Activated naive CD4-positive, alpha-beta T cell treated with anti-CD3 and anti-CD28 coated beads, Interleukin-2, amount 10 ng/mL, durations not matched to agents 7 days and 5 days (primary cell): ENCODE results near the gene CYSLTR1.

Source experiments
- CTCF ChIA-PET: fragments of 350-600 bp; sonication (Branson Sonifier 250); formaldehyde crosslinking; loops from one replicate; lab custom pipeline; 2021; ENCODE audit warnings: antibody characterized with exemption; lab: Charles Lee
- DNase-seq: peaks from one replicate; pipeline ENCODE4 v3.0.0-alpha.2; 2020
- H3K27ac Mint-ChIP-seq: one replicate; pipeline ENCODE4 v1.8.0; 2021; ENCODE audit warnings: mild to moderate bottlenecking, moderate library complexity, mixed read lengths
- H3K27me3 Mint-ChIP-seq: one replicate; pipeline ENCODE4 v1.8.0; 2021; ENCODE audit warnings: mild to moderate bottlenecking, mixed read lengths
- H3K36me3 Mint-ChIP-seq: one replicate; pipeline ENCODE4 v1.8.0; 2021; ENCODE audit warnings: mixed read lengths
- H3K4me1 Mint-ChIP-seq: one replicate; pipeline ENCODE4 v1.8.0; 2021; ENCODE audit warnings: mixed read lengths
- H3K4me3 Mint-ChIP-seq: one replicate; pipeline ENCODE4 v1.8.0; 2021; ENCODE audit warnings: mild to moderate bottlenecking, moderate library complexity, mixed read lengths
- H3K9me3 Mint-ChIP-seq: one replicate; pipeline ENCODE4 v1.8.0; 2021; ENCODE audit warnings: mixed read lengths

CYSLTR1 gene, protein sequence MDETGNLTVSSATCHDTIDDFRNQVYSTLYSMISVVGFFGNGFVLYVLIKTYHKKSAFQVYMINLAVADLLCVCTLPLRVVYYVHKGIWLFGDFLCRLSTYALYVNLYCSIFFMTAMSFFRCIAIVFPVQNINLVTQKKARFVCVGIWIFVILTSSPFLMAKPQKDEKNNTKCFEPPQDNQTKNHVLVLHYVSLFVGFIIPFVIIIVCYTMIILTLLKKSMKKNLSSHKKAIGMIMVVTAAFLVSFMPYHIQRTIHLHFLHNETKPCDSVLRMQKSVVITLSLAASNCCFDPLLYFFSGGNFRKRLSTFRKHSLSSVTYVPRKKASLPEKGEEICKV

DNA sequence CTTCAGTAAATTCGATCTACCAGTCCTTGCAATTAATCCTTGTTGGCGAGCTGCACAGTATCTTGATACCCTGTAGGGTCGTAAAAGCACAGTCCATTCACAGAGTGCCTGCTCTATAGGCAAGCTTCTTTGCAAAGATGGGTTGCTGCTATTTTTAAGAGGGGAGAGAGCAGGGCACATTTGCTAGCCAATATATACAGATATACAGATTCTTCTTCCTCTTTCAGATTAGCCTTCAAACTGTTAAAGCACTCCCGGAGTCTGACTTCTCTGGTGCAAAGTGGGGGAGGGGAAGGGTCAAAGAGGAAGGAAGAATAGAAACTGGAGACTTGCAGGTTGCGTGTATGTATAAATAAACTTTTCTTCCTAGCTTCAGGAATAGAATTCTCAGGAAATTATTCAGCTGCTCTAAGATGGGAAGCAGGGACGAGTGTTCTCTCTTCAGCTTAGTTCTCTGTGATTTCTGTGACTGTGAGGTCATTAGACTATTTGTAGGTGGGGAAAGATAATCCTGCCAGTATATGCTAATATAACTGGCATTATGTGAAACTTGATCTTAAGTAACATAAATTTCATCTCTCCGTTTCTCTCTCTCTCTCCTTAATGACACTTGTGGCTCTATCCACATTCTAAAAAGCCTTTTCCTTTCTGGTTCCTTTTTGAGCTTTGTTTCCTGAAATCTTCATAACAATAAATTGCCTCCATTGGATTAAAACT lies at the start of gene CYSLTR1:
CYSLTR1 (minus strand) TSS at position 242 of the 717 bp plus-strand sequence. CDS start 53,865 bp downstream, outside the sequence.
- CTCF ChIA-PET: no interaction called here

GRCh38 chrX:78377186-78377585 lies 49.8 kb upstream of the CYSLTR1 start:
- Mint-ChIP-seq H3K27me3 (no peaks in the 10 kb centered on the region), H3K4me3 (no peak overlapping the region), H3K4me1 (peaks cover 21% of the 10 kb centered on the region), H3K27ac (no peak overlapping the region), H3K36me3 (peaks cover 4% of the 10 kb centered on the region), H3K9me3 (peaks cover 10% of the 10 kb centered on the region)
- DNase-seq: no peak
- CTCF ChIA-PET: no interaction called here

More for the DNA sequence above, at the start of gene CYSLTR1:
- Mint-ChIP-seq H3K27ac (peak within 1 kb of the TSS; percentile 92), H3K27me3 (no peaks in the 10 kb centered on the region), H3K4me1 (peaks cover 67% of the 10 kb centered on the region), H3K9me3 (no peaks in the 10 kb centered on the region), H3K4me3 (peak within 1 kb of the TSS; percentile 89), H3K36me3 (peaks cover 11% of the 10 kb centered on the region)
- no peak for DNase-seq

GRCh38 chrX:78375894-78376293 lies 48.5 kb upstream of the CYSLTR1 start:
- CTCF ChIA-PET: no interaction called here
- Mint-ChIP-seq H3K36me3 (peaks cover 9% of the 10 kb centered on the region), H3K27me3 (no peaks in the 10 kb centered on the region), H3K4me3 (no peak overlapping the region), H3K4me1 (peaks cover 29% of the 10 kb centered on the region), H3K9me3 (peaks cover 23% of the 10 kb centered on the region), H3K27ac (peak overlapping the region; percentile 37)
- DNase-seq: no peak

DNA sequence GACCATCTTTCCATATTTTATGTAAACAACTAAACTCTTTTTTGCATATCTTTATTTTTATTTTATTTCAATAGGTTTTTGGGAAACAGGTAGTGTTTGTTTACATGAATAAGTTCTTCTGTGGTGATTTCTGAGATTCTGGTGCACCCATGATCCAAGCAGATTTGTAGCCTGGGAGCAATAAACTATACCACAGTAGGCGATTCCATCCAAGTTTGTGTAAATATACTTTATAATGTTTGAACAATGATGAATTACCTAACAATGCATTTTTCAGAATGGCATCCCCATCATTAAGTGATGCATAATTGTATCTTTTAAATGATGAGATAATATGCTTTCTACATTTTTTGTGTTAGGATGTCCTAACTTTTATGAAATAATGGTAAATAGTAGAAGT lies 39.2 kb upstream of the CYSLTR1 start:
- Mint-ChIP-seq H3K27ac (no peak overlapping the region), H3K36me3 (peaks cover 1% of the 10 kb centered on the region), H3K4me3 (no peak overlapping the region), H3K4me1 (peaks cover 4% of the 10 kb centered on the region), H3K27me3 (no peaks in the 10 kb centered on the region), H3K9me3 (peaks cover 15% of the 10 kb centered on the region)
- CTCF ChIA-PET: no interaction called here
- DNase-seq: no peak

DNA sequence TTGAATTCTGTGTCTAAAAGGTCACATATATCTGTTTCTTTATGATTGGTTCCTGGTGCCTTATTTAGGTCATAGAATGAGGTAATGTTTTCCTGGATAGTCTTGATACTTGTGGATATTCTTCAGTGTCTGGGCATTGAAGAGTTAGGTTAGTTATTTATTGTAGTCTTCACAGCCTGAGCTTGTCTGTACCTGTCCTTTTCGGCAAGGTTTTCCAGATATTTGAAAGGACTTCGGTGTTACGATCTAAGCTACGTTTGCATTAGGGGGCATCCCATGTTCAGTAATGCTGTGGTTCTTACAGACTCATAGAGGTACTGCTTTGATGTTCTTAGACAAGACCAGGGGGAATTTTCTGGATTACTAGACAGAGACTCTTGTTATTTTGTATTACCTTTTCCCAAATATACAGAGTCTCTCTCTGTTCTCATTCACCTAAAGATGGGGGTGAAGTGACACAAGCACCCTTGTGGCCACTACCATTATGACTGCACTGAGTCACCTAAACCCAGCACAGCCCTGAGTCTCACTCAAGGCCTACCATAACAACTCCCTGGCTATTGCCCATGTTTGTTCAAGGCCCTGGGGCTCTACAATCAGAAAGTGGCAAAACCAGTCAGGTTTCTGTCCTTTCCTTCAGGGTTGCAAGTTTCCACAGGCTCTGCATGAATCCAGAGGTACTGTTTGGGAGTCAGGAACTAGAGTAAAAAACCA lies 30.1 kb upstream of the CYSLTR1 start:
- Mint-ChIP-seq H3K9me3 (peaks cover 2% of the 10 kb centered on the region), H3K27me3 (no peaks in the 10 kb centered on the region), H3K36me3 (no peaks in the 10 kb centered on the region), H3K4me3 (no peak overlapping the region), H3K4me1 (no peaks in the 10 kb centered on the region), H3K27ac (no peak overlapping the region)
- CTCF ChIA-PET: no interaction called here
- DNase-seq: no peak

DNA sequence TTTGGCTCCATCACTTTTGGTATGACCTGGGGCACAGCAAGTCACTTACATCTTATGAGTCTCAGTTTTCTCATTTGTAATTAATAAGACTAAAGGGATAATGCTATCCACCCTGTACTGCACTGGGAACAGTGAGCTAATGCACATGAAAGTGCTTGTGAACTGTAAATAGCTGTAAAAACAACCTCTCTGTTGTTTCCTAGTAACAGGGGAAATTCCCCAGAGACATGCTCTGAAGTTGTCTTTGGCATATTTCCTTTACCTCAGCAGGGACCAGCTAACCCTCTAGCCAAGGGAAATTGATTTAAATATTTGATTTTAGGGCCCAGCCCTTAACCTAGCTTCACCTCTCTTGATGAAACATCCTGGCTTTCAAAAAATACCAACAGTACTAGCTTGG lies 6.1 kb upstream of the CYSLTR1 start:
- H3K27me3 Mint-ChIP-seq: no peaks in the 10 kb centered on the region
- peak overlapping the region; percentile 79 for H3K27ac Mint-ChIP-seq
- DNase-seq: no peak
- peaks cover 5% of the 10 kb centered on the region for H3K9me3 Mint-ChIP-seq
- CTCF ChIA-PET: no interaction called here
- H3K4me3 Mint-ChIP-seq: no peak overlapping the region
- peaks cover 63% of the 10 kb centered on the region for H3K4me1 Mint-ChIP-seq
- H3K36me3 Mint-ChIP-seq: peaks cover 19% of the 10 kb centered on the region

DNA sequence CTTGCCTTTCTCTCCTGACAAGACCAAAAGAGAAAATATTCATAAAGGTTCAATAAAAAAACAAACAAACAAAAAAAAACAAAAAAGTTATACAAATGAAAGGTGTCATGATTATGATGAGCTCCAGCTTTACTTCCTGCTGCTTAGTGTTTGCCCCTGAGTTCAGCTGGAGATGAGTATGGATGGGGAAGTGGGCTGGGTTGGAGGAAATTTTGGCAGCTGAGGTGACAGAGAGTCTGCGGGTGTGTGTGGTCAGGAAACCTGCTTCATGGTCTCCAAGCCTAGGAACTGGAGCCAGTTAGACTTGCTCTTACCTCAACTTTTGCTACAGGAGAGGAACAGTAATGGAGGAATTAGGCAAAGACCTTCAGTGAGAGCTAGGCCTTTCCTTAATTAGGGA lies 4.3 kb upstream of the CYSLTR1 start:
- DNase-seq: no peak
- H3K27ac Mint-ChIP-seq: peak overlapping the region; percentile 35
- peaks cover 12% of the 10 kb centered on the region for H3K36me3 Mint-ChIP-seq
- H3K9me3 Mint-ChIP-seq: peaks cover 3% of the 10 kb centered on the region
- no peak overlapping the region for H3K4me3 Mint-ChIP-seq
- CTCF ChIA-PET: no interaction called here
- H3K27me3 Mint-ChIP-seq: no peaks in the 10 kb centered on the region
- peaks cover 76% of the 10 kb centered on the region for H3K4me1 Mint-ChIP-seq

- peaks cover 5% of the 10 kb centered on the region for H3K36me3 Mint-ChIP-seq
- H3K27ac Mint-ChIP-seq: peak overlapping the region; percentile 61
These were observed 3.1 kb upstream of the CYSLTR1 start for GRCh38 chrX:78330540-78330939.

GRCh38 chrX:78330068-78330467 lies 2.7 kb upstream of the CYSLTR1 start:
- Mint-ChIP-seq H3K4me3 (peak overlapping the region; percentile 54), H3K36me3 (peaks cover 3% of the 10 kb centered on the region), H3K27me3 (no peaks in the 10 kb centered on the region), H3K27ac (peak overlapping the region; percentile 92), H3K4me1 (peaks cover 69% of the 10 kb centered on the region), H3K9me3 (no peaks in the 10 kb centered on the region)
- no peak for DNase-seq
- CTCF ChIA-PET: interaction anchor here (0.7 kb wide), 1 partner anchor 556 kb away, joined by 3 read pairs; no protein-coding TSS in a partner anchor

More at GRCh38 chrX:78330540-78330939, 3.1 kb upstream of the CYSLTR1 start:
- Mint-ChIP-seq H3K27me3 (no peaks in the 10 kb centered on the region), H3K4me1 (peaks cover 72% of the 10 kb centered on the region), H3K9me3 (no peaks in the 10 kb centered on the region), H3K4me3 (no peak overlapping the region)
- CTCF ChIA-PET: no interaction called here
- no peak for DNase-seq

- Mint-ChIP-seq H3K27ac (peak overlapping the region; percentile 92), H3K4me1 (peaks cover 66% of the 10 kb centered on the region), H3K9me3 (no peaks in the 10 kb centered on the region), H3K4me3 (peak overlapping the region; percentile 54), H3K27me3 (no peaks in the 10 kb centered on the region), H3K36me3 (peaks cover 2% of the 10 kb centered on the region)
- CTCF ChIA-PET: interaction anchor here (0.7 kb wide), 1 partner anchor 557 kb away, joined by 3 read pairs; no protein-coding TSS in a partner anchor
- peak; percentile 35 for DNase-seq
These were observed 2.1 kb upstream of the CYSLTR1 start for GRCh38 chrX:78329486-78329885.

- H3K27ac Mint-ChIP-seq: peak overlapping the region; percentile 91
- peaks cover 16% of the 10 kb centered on the region for H3K36me3 Mint-ChIP-seq
- CTCF ChIA-PET: no interaction called here
- no peaks in the 10 kb centered on the region for H3K27me3 Mint-ChIP-seq
- peak overlapping the region; percentile 89 for H3K4me3 Mint-ChIP-seq
- H3K9me3 Mint-ChIP-seq: no peaks in the 10 kb centered on the region
- peaks cover 68% of the 10 kb centered on the region for H3K4me1 Mint-ChIP-seq
- DNase-seq: no peak
These were observed 1.0 kb downstream of the CYSLTR1 start for GRCh38 chrX:78326401-78326800.

DNA sequence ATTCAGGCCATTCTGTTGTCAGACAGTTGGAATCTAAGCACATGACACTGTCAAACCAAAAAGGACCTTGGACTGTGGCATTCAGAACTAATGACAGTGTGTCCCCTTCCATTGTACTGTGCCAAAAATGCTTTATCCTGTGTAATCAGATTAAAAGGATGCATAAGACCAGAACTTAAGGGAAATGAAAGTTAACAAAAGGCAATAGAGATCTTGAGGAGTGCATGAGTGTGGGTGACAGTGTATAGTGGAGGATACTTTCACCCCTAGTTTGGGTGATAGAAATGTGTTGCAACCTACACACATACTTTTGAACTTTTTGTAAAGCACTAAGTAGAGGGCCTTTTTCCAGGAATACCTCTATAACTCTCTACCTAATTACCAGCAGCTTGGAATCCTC lies 4.5 kb downstream of the CYSLTR1 start:
- CTCF ChIA-PET: no interaction called here
- Mint-ChIP-seq H3K36me3 (peaks cover 39% of the 10 kb centered on the region), H3K4me1 (peaks cover 46% of the 10 kb centered on the region)

DNA sequence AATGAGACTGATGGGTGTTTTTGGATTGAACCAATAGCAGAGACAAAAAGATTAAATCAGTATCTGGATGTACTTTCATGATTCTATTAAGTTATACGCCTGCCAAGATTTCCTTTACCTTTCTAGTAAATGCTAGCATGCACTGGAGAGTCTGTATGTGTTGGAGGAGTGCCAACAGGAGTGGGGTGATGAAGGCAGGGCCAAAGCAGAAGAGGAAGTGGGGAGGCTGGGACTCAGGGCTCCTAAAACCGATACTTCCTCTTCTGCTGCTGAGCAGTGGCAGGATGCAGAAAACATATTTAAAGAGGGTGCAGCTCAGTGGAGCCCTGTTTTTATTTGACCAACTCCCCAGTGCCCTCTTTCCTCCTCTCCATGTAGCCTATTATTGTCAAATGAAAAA lies 5.6 kb downstream of the CYSLTR1 start:
- Mint-ChIP-seq H3K27ac (peak overlapping the region; percentile 81), H3K4me3 (peak overlapping the region; percentile 74), H3K9me3 (peaks cover 5% of the 10 kb centered on the region), H3K27me3 (no peaks in the 10 kb centered on the region), H3K4me1 (peaks cover 45% of the 10 kb centered on the region), H3K36me3 (peaks cover 46% of the 10 kb centered on the region)
- CTCF ChIA-PET: interaction anchor here (1.0 kb wide), 1 partner anchor 64 kb away, joined by 3 read pairs; no protein-coding TSS in a partner anchor
- DNase-seq: peak; percentile 68

More for the DNA sequence above, 4.5 kb downstream of the CYSLTR1 start:
- Mint-ChIP-seq H3K27ac (peak overlapping the region; percentile 81), H3K9me3 (peaks cover 5% of the 10 kb centered on the region), H3K27me3 (no peaks in the 10 kb centered on the region), H3K4me3 (peak overlapping the region; percentile 74)
- no peak for DNase-seq

- H3K36me3 Mint-ChIP-seq: peaks cover 80% of the 10 kb centered on the region
- peaks cover 38% of the 10 kb centered on the region for H3K4me1 Mint-ChIP-seq
- CTCF ChIA-PET: no interaction called here
- no peak for DNase-seq
- H3K9me3 Mint-ChIP-seq: peaks cover 12% of the 10 kb centered on the region
- H3K27ac Mint-ChIP-seq: no peak overlapping the region
- H3K4me3 Mint-ChIP-seq: no peak overlapping the region
- no peaks in the 10 kb centered on the region for H3K27me3 Mint-ChIP-seq
These were observed 11.1 kb downstream of the CYSLTR1 start for GRCh38 chrX:78316265-78316664.
